ENCODE results near the gene EPB41L5.

DNA sequence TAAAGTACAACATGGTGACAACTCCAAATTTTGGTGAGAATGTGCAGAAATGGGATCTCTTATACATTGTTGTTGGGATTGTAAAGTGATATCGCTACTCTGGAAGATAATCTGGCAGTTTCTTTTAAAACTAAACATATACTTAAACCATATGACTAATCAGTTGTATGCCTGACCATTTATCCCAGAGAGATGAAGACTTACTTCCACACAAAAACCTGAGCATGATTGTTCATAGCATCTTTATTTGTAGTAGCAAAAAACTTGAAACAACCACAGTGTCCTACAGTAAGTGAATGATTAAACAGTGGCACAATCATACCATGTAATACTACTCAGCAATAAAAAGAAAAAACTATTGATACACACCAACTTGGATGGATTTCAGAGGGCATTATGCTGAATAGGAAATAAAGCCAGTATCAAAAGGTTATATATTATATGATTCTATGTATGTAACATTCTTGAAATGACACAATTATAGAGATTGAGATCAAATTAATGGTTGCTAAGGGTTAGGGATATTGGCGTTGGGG lies 47.3 kb downstream of the EPB41L5 start:
- TF ChIP-seq, protein P1, sequence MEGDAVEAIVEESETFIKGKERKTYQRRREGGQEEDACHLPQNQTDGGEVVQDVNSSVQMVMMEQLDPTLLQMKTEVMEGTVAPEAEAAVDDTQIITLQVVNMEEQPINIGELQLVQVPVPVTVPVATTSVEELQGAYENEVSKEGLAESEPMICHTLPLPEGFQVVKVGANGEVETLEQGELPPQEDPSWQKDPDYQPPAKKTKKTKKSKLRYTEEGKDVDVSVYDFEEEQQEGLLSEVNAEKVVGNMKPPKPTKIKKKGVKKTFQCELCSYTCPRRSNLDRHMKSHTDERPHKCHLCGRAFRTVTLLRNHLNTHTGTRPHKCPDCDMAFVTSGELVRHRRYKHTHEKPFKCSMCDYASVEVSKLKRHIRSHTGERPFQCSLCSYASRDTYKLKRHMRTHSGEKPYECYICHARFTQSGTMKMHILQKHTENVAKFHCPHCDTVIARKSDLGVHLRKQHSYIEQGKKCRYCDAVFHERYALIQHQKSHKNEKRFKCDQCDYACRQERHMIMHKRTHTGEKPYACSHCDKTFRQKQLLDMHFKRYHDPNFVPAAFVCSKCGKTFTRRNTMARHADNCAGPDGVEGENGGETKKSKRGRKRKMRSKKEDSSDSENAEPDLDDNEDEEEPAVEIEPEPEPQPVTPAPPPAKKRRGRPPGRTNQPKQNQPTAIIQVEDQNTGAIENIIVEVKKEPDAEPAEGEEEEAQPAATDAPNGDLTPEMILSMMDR (IDR thresholded peaks at IDR 0.05): no peak
- TF ChIP-seq POLR2A (IDR thresholded peaks at IDR 0.05) (no peak), POLR2AphosphoS5 (IDR thresholded peaks at IDR 0.05) (no peak), EP300 (IDR thresholded peaks at IDR 0.05) (no peak)
